HepG2 (cell line): ENCODE results near the gene TIMM23. TPM values are rescaled to one million over a fixed set of nuclear protein-coding genes. Genes with fewer than 3 reads are reported as not detected.

ENCODE experiments used
- ARNT2 ChIP-seq: sonication (generic); formaldehyde crosslinking; IDR thresholded peaks from 2 replicates; pipeline ENCODE4 v1.8.0; 2022; ENCODE audit warnings: mild to moderate bottlenecking, low read depth, missing genetic modification reagents, moderate library complexity
- CHD4 ChIP-seq: fragments of 200-600 bp; sonication (generic); IDR thresholded peaks from 2 replicates; pipeline ENCODE4 v1.7.0; 2017; ENCODE audit warnings: mild to moderate bottlenecking, low read length, borderline replicate concordance
- ELF1 ChIP-seq: sonication (generic); formaldehyde crosslinking; IDR thresholded peaks from 2 replicates; pipeline ENCODE4 v1.4.0; 2020; ENCODE audit warnings: missing genetic modification reagents
- FOXK2 ChIP-seq: fragments of 450-650 bp; IDR thresholded peaks from 2 replicates; pipeline ENCODE4 v1.6.1; 2016
- JUN ChIP-seq: sonication (generic); formaldehyde crosslinking; IDR thresholded peaks from 2 replicates; pipeline ENCODE4 v1.4.0; 2020; ENCODE audit warnings: mild to moderate bottlenecking, missing genetic modification reagents
- RAD21 ChIP-seq: fragments of 450-650 bp; formaldehyde crosslinking; IDR thresholded peaks from 2 replicates; pipeline ENCODE4 v1.5.0; 2020; ENCODE audit warnings: mild to moderate bottlenecking
- REXO4 ChIP-seq: sonication (generic); formaldehyde crosslinking; IDR thresholded peaks from 2 replicates; pipeline ENCODE4 v1.8.0; 2022; ENCODE audit warnings: missing genetic modification reagents, mild to moderate bottlenecking, borderline replicate concordance
- RXRA ChIP-seq: sonication (generic); formaldehyde crosslinking; IDR thresholded peaks from 2 replicates; pipeline ENCODE4 v1.5.1; 2020; ENCODE audit warnings: missing genetic modification reagents
- RXRB ChIP-seq: IDR thresholded peaks from 2 replicates; pipeline ENCODE4 v1.6.1; 2016; ENCODE audit warnings: borderline replicate concordance, missing genetic modification reagents, missing compliant biosample characterization
- SIN3A ChIP-seq: IDR thresholded peaks from 2 replicates; pipeline ENCODE4 v1.6.1; 2011; ENCODE audit warnings: low read depth, mild to moderate bottlenecking, control low read depth, low read length, borderline replicate concordance
- ZBTB3 ChIP-seq: sonication (generic); formaldehyde crosslinking; IDR thresholded peaks from 2 replicates; pipeline ENCODE4 v1.4.0; 2020; ENCODE audit warnings: low read depth, mild to moderate bottlenecking, moderate library complexity, missing genetic modification reagents, borderline replicate concordance
- ZBTB7A ChIP-seq: sonication (generic); formaldehyde crosslinking; IDR thresholded peaks from 2 replicates; pipeline ENCODE4 v1.8.0; 2022; ENCODE audit warnings: mild to moderate bottlenecking, missing genetic modification reagents
- ZC3H4 ChIP-seq: sonication (generic); formaldehyde crosslinking; IDR thresholded peaks from 2 replicates; pipeline ENCODE4 v1.4.0; 2020; ENCODE audit warnings: missing genetic modification reagents, borderline replicate concordance
- ZFP36L2 ChIP-seq: sonication (generic); formaldehyde crosslinking; IDR thresholded peaks from 2 replicates; pipeline ENCODE4 v1.4.0; 2020; ENCODE audit warnings: missing genetic modification reagents
- ZNF703 ChIP-seq: sonication (generic); formaldehyde crosslinking; IDR thresholded peaks from 2 replicates; pipeline ENCODE4 v1.5.1; 2020; ENCODE audit warnings: missing genetic modification reagents, mild to moderate bottlenecking, moderate library complexity, borderline replicate concordance
- ZNF746 ChIP-seq: sonication (generic); formaldehyde crosslinking; IDR thresholded peaks from 2 replicates; pipeline ENCODE4 v1.8.0; 2022; ENCODE audit warnings: mild to moderate bottlenecking, missing genetic modification reagents
- ZSCAN31 ChIP-seq: sonication (generic); formaldehyde crosslinking; IDR thresholded peaks from 2 replicates; pipeline ENCODE4 v1.5.0; 2020; ENCODE audit warnings: low read depth, mild to moderate bottlenecking, missing genetic modification reagents
- polyA plus RNA-seq, 8 experiments: library from polyadenylated mRNA; depleted of rRNA in 3 of 8; stranded (reverse) in 7 of 8; unstranded in 1 of 8; fragments of >200 nt; fragmentation: Illumina TruSeq in 4 of 8; extraction: Trizol in 4 of 8; gene quantifications; 2 replicates each; pipeline versions ENCODE4 v1.2.1 to v1.2.3, GENCODE V29; 2011 to 2016; ENCODE audit warnings: low read depth in 4 of 8, missing spikeins in 1 of 8, mixed read lengths in 1 of 8; ENCODE audit not compliant: insufficient read depth in 1 of 8
- total RNA-seq, 5 experiments: library from RNA; depleted of rRNA; stranded (reverse); fragments of >200 nt; fragmentation: Illumina TruSeq; extraction: Trizol; gene quantifications; 2 replicates each; pipeline ENCODE4 v1.2.3, GENCODE V29; 2016; ENCODE audit warnings: low read depth in 1 of 5
- TF ChIP-seq, protein P1 (sequence below): sonication (generic); formaldehyde crosslinking; IDR thresholded peaks from 2 replicates; pipeline ENCODE4 v1.5.0; 2020; ENCODE audit warnings: mild to moderate bottlenecking, missing genetic modification reagents, borderline replicate concordance
- TF ChIP-seq, protein P2 (sequence below): sonication (generic); formaldehyde crosslinking; IDR thresholded peaks from 2 replicates; pipeline ENCODE4 v1.5.0; 2020; ENCODE audit warnings: mild to moderate bottlenecking, low read depth, missing genetic modification reagents, borderline replicate concordance
- TF ChIP-seq, protein P3 (sequence below): sonication (generic); formaldehyde crosslinking; IDR thresholded peaks from 2 replicates; pipeline ENCODE4 v1.5.1; 2020; ENCODE audit warnings: mild to moderate bottlenecking, missing genetic modification reagents, moderate library complexity
- TF ChIP-seq, protein P4 (sequence below): sonication (generic); formaldehyde crosslinking; IDR thresholded peaks from 2 replicates; pipeline ENCODE4 v1.4.0; 2020; ENCODE audit warnings: missing genetic modification reagents, borderline replicate concordance

TIMM23 gene
- total and polyA plus RNA-seq, 2 of the 13 experiments (the other 11 are each of a cell fraction or from before 2014, with no cell fraction given) = 80.2 to 98.6 TPM

- TF ChIP-seq, protein P1, sequence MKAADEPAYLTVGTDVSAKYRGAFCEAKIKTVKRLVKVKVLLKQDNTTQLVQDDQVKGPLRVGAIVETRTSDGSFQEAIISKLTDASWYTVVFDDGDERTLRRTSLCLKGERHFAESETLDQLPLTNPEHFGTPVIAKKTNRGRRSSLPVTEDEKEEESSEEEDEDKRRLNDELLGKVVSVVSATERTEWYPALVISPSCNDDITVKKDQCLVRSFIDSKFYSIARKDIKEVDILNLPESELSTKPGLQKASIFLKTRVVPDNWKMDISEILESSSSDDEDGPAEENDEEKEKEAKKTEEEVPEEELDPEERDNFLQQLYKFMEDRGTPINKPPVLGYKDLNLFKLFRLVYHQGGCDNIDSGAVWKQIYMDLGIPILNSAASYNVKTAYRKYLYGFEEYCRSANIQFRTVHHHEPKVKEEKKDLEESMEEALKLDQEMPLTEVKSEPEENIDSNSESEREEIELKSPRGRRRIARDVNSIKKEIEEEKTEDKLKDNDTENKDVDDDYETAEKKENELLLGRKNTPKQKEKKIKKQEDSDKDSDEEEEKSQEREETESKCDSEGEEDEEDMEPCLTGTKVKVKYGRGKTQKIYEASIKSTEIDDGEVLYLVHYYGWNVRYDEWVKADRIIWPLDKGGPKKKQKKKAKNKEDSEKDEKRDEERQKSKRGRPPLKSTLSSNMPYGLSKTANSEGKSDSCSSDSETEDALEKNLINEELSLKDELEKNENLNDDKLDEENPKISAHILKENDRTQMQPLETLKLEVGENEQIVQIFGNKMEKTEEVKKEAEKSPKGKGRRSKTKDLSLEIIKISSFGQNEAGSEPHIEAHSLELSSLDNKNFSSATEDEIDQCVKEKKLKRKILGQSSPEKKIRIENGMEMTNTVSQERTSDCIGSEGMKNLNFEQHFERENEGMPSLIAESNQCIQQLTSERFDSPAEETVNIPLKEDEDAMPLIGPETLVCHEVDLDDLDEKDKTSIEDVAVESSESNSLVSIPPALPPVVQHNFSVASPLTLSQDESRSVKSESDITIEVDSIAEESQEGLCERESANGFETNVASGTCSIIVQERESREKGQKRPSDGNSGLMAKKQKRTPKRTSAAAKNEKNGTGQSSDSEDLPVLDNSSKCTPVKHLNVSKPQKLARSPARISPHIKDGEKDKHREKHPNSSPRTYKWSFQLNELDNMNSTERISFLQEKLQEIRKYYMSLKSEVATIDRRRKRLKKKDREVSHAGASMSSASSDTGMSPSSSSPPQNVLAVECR = no peak
- no peak for TF ChIP-seq ZBTB7A
- no peak for TF ChIP-seq ZC3H4 (CRISPR knock-in tag)
- no peak for TF ChIP-seq SIN3A
- TF ChIP-seq ZNF746 (CRISPR knock-in tag) = no peak
- no peak for TF ChIP-seq ELF1
- peak; percentile 69; the same call in 1 of the 2 replicates for TF ChIP-seq RXRA (CRISPR knock-in tag)
- TF ChIP-seq RXRB = peak; percentile 82
- TF ChIP-seq, protein P2, sequence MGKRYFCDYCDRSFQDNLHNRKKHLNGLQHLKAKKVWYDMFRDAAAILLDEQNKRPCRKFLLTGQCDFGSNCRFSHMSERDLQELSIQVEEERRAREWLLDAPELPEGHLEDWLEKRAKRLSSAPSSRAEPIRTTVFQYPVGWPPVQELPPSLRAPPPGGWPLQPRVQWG = no peak
- TF ChIP-seq ZFP36L2 (CRISPR knock-in tag) = no peak
- TF ChIP-seq REXO4 (CRISPR knock-in tag) = no peak
- no peak for TF ChIP-seq ARNT2 (CRISPR knock-in tag)
- no peak for TF ChIP-seq JUN
- TF ChIP-seq, protein P3, sequence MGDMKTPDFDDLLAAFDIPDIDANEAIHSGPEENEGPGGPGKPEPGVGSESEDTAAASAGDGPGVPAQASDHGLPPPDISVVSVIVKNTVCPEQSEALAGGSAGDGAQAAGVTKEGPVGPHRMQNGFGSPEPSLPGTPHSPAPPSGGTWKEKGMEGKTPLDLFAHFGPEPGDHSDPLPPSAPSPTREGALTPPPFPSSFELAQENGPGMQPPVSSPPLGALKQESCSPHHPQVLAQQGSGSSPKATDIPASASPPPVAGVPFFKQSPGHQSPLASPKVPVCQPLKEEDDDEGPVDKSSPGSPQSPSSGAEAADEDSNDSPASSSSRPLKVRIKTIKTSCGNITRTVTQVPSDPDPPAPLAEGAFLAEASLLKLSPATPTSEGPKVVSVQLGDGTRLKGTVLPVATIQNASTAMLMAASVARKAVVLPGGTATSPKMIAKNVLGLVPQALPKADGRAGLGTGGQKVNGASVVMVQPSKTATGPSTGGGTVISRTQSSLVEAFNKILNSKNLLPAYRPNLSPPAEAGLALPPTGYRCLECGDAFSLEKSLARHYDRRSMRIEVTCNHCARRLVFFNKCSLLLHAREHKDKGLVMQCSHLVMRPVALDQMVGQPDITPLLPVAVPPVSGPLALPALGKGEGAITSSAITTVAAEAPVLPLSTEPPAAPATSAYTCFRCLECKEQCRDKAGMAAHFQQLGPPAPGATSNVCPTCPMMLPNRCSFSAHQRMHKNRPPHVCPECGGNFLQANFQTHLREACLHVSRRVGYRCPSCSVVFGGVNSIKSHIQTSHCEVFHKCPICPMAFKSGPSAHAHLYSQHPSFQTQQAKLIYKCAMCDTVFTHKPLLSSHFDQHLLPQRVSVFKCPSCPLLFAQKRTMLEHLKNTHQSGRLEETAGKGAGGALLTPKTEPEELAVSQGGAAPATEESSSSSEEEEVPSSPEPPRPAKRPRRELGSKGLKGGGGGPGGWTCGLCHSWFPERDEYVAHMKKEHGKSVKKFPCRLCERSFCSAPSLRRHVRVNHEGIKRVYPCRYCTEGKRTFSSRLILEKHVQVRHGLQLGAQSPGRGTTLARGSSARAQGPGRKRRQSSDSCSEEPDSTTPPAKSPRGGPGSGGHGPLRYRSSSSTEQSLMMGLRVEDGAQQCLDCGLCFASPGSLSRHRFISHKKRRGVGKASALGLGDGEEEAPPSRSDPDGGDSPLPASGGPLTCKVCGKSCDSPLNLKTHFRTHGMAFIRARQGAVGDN (CRISPR knock-in tag) = no peak
- TF ChIP-seq RAD21 (CRISPR knock-in tag) = peak; percentile 15; the same call in 1 of the 2 replicates
- TF ChIP-seq ZSCAN31 (CRISPR knock-in tag) = no peak
- TF ChIP-seq FOXK2 = no peak
- no peak for TF ChIP-seq ZBTB3 (CRISPR knock-in tag)
- no peak for TF ChIP-seq ZNF703
- TF ChIP-seq, protein P4, sequence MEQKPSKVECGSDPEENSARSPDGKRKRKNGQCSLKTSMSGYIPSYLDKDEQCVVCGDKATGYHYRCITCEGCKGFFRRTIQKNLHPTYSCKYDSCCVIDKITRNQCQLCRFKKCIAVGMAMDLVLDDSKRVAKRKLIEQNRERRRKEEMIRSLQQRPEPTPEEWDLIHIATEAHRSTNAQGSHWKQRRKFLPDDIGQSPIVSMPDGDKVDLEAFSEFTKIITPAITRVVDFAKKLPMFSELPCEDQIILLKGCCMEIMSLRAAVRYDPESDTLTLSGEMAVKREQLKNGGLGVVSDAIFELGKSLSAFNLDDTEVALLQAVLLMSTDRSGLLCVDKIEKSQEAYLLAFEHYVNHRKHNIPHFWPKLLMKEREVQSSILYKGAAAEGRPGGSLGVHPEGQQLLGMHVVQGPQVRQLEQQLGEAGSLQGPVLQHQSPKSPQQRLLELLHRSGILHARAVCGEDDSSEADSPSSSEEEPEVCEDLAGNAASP (CRISPR knock-in tag) = peak; percentile 94; the same call in 1 of the 2 replicates
- no peak for TF ChIP-seq CHD4
Measured at GRCh38 chr10:46048152-46048551, 75.9 kb downstream of the TIMM23 start (continued).
